H1 (cell line): ENCODE measurements around the gene ADGRL3. TPM values are rescaled to one million over a fixed set of nuclear protein-coding genes. Genes with fewer than 3 reads are reported as not detected.

Experiments
- RBBP5 ChIP-seq: IDR thresholded peaks from 2 replicates; pipeline ENCODE4 v1.7.1; 2012; ENCODE audit warnings: low read depth, mild to moderate bottlenecking, inconsistent platforms, low read length, moderate library complexity, borderline replicate concordance
- polyA plus RNA-seq, 7 experiments: library from polyadenylated mRNA; depleted of rRNA in 3 of 7; stranded (reverse) in 5 of 7; unstranded in 2 of 7; fragments of >200 nt in 5 of 7; fragments of 200-250 nt in 2 of 7; gene quantifications; 1 replicate in 5 of 7; 2 replicates in 1 of 7; 4 replicates in 1 of 7; pipeline versions ENCODE4 v1.2.1 to v1.2.3, GENCODE V29; 2011 to 2013; ENCODE audit warnings: missing spikeins in 2 of 7, mixed read lengths in 2 of 7
- total RNA-seq: library from RNA; stranded (reverse); fragmentation: NEBNext Ultra II Directional; extraction: Animal tissue kit (Norgen Biotek cat#: 25700); gene quantifications from 2 replicates; pipeline ENCODE4 v1.2.1, GENCODE V29; 2021

ADGRL3 gene
- total and polyA plus RNA-seq, 2 of the 8 experiments (the other 6 are each of a cell fraction or from before 2014, with no cell fraction given) = 6.6 to 13.0 TPM

DNA sequence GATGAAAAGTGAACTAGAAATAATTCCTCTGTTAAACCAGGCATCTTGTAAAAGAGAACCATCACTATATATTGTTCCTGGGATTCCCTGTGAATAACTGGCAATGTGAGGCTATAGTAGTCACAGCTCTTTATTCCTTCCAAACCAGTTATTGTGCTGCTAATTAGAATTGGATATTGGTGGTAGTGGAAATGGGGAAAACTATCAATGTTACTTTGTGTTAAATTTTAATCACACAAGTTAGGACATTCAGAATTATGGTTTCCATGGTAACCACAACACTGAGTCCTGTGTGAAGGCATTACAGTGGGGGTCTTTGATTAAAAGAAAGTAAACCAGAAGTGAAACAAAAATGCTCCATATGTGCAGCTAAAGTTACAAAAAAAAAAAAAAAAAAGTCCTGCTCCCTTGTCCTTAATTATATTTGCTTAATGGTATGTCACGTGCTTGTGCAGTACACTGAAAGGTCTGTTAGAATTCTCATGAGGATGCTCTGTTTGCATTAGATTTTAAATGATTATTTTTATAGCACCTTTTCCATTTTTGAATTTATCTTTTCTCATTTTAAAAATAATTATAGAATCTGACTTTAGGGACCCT is 200.4 kb downstream of the ADGRL3 start (continued):
- TF ChIP-seq RBBP5 = no peak
